WTC11 (cell line): ENCODE data around the gene APOBEC4.

Experiments
- ATF1 ChIP-seq: sonication (generic); formaldehyde crosslinking; IDR thresholded peaks from 2 replicates; pipeline ENCODE4 v1.8.1; 2023; ENCODE audit warnings: mild to moderate bottlenecking, moderate library complexity, missing genetic modification reagents
- NR1H2 ChIP-seq: sonication (generic); formaldehyde crosslinking; IDR thresholded peaks from 2 replicates; pipeline ENCODE4 v1.9.0; 2021; ENCODE audit warnings: mild to moderate bottlenecking, moderate library complexity, missing genetic modification reagents
- ZNF423 ChIP-seq: fragments of 250-450 bp; sonication (Bioruptor Pico); IDR thresholded peaks from 2 replicates; pipeline ENCODE4 v2.1.2; 2022; ENCODE audit warnings: mild to moderate bottlenecking, moderate library complexity
- TF ChIP-seq, protein P1 (sequence below): fragments of 200-600 bp; IDR thresholded peaks from 2 replicates; pipeline ENCODE4 v1.8.0; 2022; ENCODE audit warnings: antibody characterized with exemption
- TF ChIP-seq, protein P2 (sequence below): sonication (generic); formaldehyde crosslinking; IDR thresholded peaks from 2 replicates; pipeline ENCODE4 v1.8.0; 2022; ENCODE audit warnings: mild to moderate bottlenecking, missing genetic modification reagents
- TF ChIP-seq, protein P3 (sequence below): sonication (generic); formaldehyde crosslinking; IDR thresholded peaks from 2 replicates; pipeline ENCODE4 v1.8.0; 2022; ENCODE audit warnings: mild to moderate bottlenecking, missing genetic modification reagents
- TF ChIP-seq, protein P4 (sequence below): sonication (generic); formaldehyde crosslinking; IDR thresholded peaks from 2 replicates; pipeline ENCODE4 v1.8.1; 2022; ENCODE audit warnings: low read depth, mild to moderate bottlenecking, moderate library complexity, missing genetic modification reagents, borderline replicate concordance
- TF ChIP-seq, protein P5 (sequence below): sonication (generic); formaldehyde crosslinking; IDR thresholded peaks from 2 replicates; pipeline ENCODE4 v1.8.0; 2023; ENCODE audit warnings: missing genetic modification reagents

DNA sequence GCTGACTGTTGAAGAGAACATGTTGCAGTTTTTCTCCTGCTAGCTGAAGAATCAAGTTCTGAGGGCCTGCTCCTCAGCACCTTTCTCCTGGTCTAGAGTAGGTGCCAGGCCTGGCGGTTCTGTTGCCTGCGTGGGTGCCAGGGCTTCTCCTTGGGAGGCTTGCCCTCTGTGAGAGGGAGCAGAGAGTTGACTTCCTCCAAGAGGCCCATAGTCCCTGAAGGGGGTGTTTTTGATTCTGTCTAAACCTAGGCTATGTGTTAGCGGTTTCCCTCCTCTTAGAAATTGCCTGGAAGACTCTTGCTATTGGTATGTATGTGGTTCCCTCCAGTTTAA, 312 bp upstream of the APOBEC4 start:
- TF ChIP-seq, protein P1, sequence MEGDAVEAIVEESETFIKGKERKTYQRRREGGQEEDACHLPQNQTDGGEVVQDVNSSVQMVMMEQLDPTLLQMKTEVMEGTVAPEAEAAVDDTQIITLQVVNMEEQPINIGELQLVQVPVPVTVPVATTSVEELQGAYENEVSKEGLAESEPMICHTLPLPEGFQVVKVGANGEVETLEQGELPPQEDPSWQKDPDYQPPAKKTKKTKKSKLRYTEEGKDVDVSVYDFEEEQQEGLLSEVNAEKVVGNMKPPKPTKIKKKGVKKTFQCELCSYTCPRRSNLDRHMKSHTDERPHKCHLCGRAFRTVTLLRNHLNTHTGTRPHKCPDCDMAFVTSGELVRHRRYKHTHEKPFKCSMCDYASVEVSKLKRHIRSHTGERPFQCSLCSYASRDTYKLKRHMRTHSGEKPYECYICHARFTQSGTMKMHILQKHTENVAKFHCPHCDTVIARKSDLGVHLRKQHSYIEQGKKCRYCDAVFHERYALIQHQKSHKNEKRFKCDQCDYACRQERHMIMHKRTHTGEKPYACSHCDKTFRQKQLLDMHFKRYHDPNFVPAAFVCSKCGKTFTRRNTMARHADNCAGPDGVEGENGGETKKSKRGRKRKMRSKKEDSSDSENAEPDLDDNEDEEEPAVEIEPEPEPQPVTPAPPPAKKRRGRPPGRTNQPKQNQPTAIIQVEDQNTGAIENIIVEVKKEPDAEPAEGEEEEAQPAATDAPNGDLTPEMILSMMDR = no peak
- TF ChIP-seq, protein P2, sequence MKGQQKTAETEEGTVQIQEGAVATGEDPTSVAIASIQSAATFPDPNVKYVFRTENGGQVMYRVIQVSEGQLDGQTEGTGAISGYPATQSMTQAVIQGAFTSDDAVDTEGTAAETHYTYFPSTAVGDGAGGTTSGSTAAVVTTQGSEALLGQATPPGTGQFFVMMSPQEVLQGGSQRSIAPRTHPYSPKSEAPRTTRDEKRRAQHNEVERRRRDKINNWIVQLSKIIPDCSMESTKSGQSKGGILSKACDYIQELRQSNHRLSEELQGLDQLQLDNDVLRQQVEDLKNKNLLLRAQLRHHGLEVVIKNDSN (CRISPR knock-in tag) = no peak
- TF ChIP-seq ZNF423 (CRISPR knock-in tag) = no peak
- TF ChIP-seq, protein P3, sequence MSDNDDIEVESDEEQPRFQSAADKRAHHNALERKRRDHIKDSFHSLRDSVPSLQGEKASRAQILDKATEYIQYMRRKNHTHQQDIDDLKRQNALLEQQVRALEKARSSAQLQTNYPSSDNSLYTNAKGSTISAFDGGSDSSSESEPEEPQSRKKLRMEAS (CRISPR knock-in tag) = no peak
- TF ChIP-seq ATF1 (CRISPR knock-in tag) = no peak
- TF ChIP-seq NR1H2 (CRISPR knock-in tag) = no peak
- TF ChIP-seq, protein P4, sequence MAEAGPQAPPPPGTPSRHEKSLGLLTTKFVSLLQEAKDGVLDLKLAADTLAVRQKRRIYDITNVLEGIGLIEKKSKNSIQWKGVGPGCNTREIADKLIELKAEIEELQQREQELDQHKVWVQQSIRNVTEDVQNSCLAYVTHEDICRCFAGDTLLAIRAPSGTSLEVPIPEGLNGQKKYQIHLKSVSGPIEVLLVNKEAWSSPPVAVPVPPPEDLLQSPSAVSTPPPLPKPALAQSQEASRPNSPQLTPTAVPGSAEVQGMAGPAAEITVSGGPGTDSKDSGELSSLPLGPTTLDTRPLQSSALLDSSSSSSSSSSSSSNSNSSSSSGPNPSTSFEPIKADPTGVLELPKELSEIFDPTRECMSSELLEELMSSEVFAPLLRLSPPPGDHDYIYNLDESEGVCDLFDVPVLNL (CRISPR knock-in tag) = no peak
- TF ChIP-seq, protein P5, sequence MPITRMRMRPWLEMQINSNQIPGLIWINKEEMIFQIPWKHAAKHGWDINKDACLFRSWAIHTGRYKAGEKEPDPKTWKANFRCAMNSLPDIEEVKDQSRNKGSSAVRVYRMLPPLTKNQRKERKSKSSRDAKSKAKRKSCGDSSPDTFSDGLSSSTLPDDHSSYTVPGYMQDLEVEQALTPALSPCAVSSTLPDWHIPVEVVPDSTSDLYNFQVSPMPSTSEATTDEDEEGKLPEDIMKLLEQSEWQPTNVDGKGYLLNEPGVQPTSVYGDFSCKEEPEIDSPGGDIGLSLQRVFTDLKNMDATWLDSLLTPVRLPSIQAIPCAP (CRISPR knock-in tag) = no peak
